HL-60 (cell line): ENCODE data around the gene TRIM3.

ENCODE experiments used
- DNase-seq, 2 experiments: peaks; one replicate each; pipeline ENCODE4 v3.0.0-alpha.2; 2010 to 2020; ENCODE audit warnings: low read depth in 1 of 2, low spot score in 1 of 2
- H3K27ac ChIP-seq: fragments of 250-450 bp; sonication (Bioruptor Pico); replicated peaks from 2 replicates; pipeline ENCODE4 v1.5.1; 2020; ENCODE audit warnings: mild to moderate bottlenecking, moderate library complexity
- H3K27me3 ChIP-seq: fragments of 250-450 bp; sonication (Bioruptor Pico); 2 replicates; pipeline ENCODE4 v1.5.1; 2021; ENCODE audit warnings: mild to moderate bottlenecking, moderate library complexity; ENCODE audit not compliant: insufficient read depth, poor library complexity, severe bottlenecking
- H3K4me3 ChIP-seq: replicated peaks from 2 replicates; pipeline ENCODE4 v1.5.1; 2011; ENCODE audit warnings: mild to moderate bottlenecking, control low read depth, low read length; ENCODE audit not compliant: insufficient read depth
- CTCF ChIP-seq: IDR thresholded peaks from one replicate; pipeline ENCODE4 v1.5.1; 2011; ENCODE audit warnings: low read length, control low read depth, inconsistent platforms; ENCODE audit not compliant: insufficient read depth
- GABPA ChIP-seq: IDR thresholded peaks from 2 replicates; pipeline ENCODE4 v1.6.1; 2012; ENCODE audit warnings: low read depth
- POLR2AphosphoS5 ChIP-seq: IDR thresholded peaks from 2 replicates; pipeline ENCODE4 v1.6.1; 2012; ENCODE audit warnings: low read depth
- REST ChIP-seq: IDR thresholded peaks from 2 replicates; pipeline ENCODE4 v1.6.1; 2012; ENCODE audit warnings: low read depth; ENCODE audit not compliant: insufficient replicate concordance
- SPI1 ChIP-seq: IDR thresholded peaks from 2 replicates; pipeline ENCODE4 v1.6.1; 2012; ENCODE audit warnings: low read depth, mild to moderate bottlenecking, borderline replicate concordance

TRIM3 gene

GRCh38 chr11:6488821-6489220 is 15.1 kb upstream of the TRIM3 start:
- TF ChIP-seq CTCF (no peak), SPI1 (no peak), REST (no peak)
- Histone ChIP-seq H3K4me3 (no peak overlapping the region), H3K27me3 (no peaks in the 10 kb centered on the region), H3K27ac (no peak overlapping the region)
- no peak for DNase-seq

GRCh38 chr11:6488342-6488741 is 14.6 kb upstream of the TRIM3 start:
- H3K27ac ChIP-seq = no peak overlapping the region

GRCh38 chr11:6486938-6487337 is 13.2 kb upstream of the TRIM3 start:
- TF ChIP-seq GABPA = no peak
- no peak for TF ChIP-seq CTCF
- TF ChIP-seq REST = no peak
- TF ChIP-seq POLR2AphosphoS5 = no peak
- TF ChIP-seq SPI1 = no peak
- DNase-seq = no peak
- no peak overlapping the region for H3K4me3 ChIP-seq
- H3K27ac ChIP-seq = no peak overlapping the region
- H3K27me3 ChIP-seq = no peaks in the 10 kb centered on the region

More at GRCh38 chr11:6488342-6488741, 14.6 kb upstream of the TRIM3 start:
- DNase-seq = no peak
- Histone ChIP-seq H3K27me3 (no peaks in the 10 kb centered on the region), H3K4me3 (no peak overlapping the region)
- TF ChIP-seq REST (no peak), CTCF (no peak), GABPA (no peak), POLR2AphosphoS5 (no peak), SPI1 (no peak)
